ENCODE data around the gene ZNF296. TPM values are rescaled to one million over a fixed set of nuclear protein-coding genes. Genes with fewer than 3 reads are reported as not detected.

The ZNF296 gene
- 0.12 to 0.58 TPM (median 0.49 TPM) in 3 replicates for total RNA-seq
- long read RNA-seq, partial matches to known transcripts, result 0 of 1 reads
- long read RNA-seq, other reads (novel, unspliced or antisense), result 0 of 1 reads

DNA sequence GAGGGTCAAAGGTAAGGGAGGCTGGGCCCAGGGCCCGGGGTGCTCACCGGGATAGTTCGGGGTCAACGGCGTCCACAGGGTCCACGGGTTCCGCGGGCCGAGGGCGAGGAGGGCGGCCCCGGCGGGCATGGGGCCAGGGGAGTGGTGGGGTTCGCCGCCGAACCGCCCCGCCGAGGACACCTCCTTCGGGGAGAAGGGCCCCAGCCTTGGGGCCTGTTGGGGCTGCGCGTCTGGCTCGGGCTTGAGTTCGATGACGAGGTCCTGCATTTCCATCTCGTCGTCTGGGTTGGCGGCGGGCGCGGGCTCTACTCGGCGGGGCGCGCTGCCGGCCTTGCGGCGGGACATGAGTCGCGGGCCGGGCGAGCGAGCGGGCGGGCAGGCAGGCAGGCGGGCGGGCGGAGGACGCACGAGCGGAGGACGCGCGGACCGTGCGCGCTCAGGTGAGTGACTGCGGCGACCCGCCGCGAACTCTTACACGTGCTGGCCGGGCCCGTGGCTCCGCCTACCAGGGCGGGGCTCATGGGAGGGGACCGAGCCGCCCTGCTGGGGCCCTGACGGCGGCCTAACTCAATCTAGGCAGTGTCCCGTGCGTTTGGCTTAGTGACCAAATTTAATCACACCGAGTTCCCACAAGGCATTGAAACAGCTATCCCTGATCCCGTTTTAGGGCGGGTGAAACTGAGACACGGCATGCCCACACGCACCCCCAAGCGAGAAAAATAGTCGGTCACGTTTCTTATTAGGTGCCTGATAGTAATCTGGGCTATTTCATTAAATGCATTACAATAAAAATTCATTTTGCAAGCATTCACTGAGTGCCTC is at the start of gene ZNF296:
Gene ZNF296, minus strand, starts transcription at position 450 of the 822 bp plus-strand sequence. Its CDS starts 105 bp downstream, at position 345.
- TF ChIP-seq CTCF (IDR thresholded peaks at IDR 0.05), result no peak
- Mint-ChIP-seq H3K27me3 (ENCODE audit: low read depth) (no peaks in the 10 kb centered on the region), H3K4me3 (ENCODE audit: unreplicated experiment) (peak within 1 kb of the TSS; percentile 51), H3K4me1 (ENCODE audit: low read depth) (peaks cover 25% of the 10 kb centered on the region), H3K27ac (ENCODE audit: unreplicated experiment) (no peak within 1 kb of the TSS), H3K9me3 (ENCODE audit: low read depth) (no peaks in the 10 kb centered on the region), H3K36me3 (ENCODE audit: low read depth) (no peaks in the 10 kb centered on the region)
- DNase-seq (ENCODE audit: low spot score), result no peak

DNA sequence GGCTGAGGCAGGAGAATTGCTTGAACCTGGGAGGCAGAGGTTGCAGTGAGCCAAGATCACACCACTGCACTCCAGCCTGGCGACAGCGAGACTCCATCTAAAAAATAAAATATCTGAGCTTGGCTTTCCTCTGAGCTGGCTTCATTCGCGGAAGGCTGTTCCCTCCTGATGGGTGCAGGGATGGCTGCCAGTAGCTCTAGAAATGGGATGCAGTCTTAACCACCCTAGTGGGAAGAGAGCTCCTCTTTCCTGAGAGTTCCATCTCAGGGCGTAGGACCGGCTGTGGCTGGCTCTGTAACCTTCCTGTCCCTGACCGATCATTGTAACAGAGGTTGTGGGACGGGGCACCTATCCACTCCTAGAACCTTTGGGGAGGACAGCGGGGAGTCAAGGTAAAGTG is 49.1 kb upstream of the ZNF296 start:
- H3K4me3 Mint-ChIP-seq (ENCODE audit: unreplicated experiment), result no peak overlapping the region
- H3K27me3 Mint-ChIP-seq (ENCODE audit: low read depth), result no peaks in the 10 kb centered on the region
- DNase-seq (ENCODE audit: low spot score), result no peak
- H3K4me1 Mint-ChIP-seq (ENCODE audit: low read depth), result peaks cover 6% of the 10 kb centered on the region
- TF ChIP-seq CTCF (IDR thresholded peaks at IDR 0.05), result no peak
- H3K36me3 Mint-ChIP-seq (ENCODE audit: low read depth), result no peaks in the 10 kb centered on the region
- no peaks in the 10 kb centered on the region for H3K9me3 Mint-ChIP-seq (ENCODE audit: low read depth)
- no peak overlapping the region for H3K27ac Mint-ChIP-seq (ENCODE audit: unreplicated experiment)

DNA sequence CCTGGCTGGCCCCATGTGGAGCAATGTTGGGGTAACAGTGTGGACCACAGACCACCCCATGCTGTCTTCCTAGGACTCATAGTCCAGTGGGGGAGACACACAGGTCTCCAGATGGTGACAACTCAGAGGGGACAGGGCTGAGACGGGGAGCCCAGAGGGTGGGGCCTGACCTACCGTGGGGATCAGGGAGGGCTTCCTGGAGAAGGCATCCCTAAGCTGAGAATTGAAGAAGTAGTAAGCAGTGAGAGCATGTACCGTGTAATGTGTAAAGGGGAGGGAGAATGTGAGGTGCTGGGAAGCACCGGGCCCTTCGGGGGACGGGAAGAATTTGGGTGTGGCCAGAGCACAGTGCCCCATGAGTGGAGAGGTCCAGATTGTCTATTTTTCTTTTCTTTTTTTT is 47.7 kb upstream of the ZNF296 start:
- no peak for DNase-seq (ENCODE audit: low spot score)
- H3K27ac Mint-ChIP-seq (ENCODE audit: unreplicated experiment), result peak overlapping the region; percentile 17

DNA sequence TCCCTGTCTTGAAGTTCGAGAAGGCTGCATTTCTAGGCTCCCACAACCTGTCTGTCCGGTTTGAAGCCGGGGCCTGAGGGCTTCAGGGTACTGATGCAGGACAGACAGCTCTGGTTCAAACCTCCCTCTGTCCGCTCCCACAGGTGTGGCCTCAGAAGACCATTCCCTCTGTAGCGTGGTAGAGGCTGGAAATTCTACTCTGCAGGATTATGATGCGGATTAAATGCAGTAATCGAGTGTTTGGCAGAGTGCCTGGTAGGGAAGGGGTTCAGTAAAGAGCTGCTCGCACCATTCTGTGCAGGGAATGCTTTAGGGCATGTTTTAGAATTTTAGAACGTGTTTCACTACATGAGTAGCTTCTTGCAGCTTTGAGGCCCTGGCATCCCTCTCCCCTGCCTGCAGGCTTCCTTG is 47.2 kb upstream of the ZNF296 start:
- no peaks in the 10 kb centered on the region for H3K36me3 Mint-ChIP-seq (ENCODE audit: low read depth)
- H3K27me3 Mint-ChIP-seq (ENCODE audit: low read depth), result no peaks in the 10 kb centered on the region
- DNase-seq (ENCODE audit: low spot score), result no peak
- TF ChIP-seq CTCF (IDR thresholded peaks at IDR 0.05), result no peak
- peaks cover 7% of the 10 kb centered on the region for H3K4me1 Mint-ChIP-seq (ENCODE audit: low read depth)
- H3K4me3 Mint-ChIP-seq (ENCODE audit: unreplicated experiment), result no peak overlapping the region
- no peak overlapping the region for H3K27ac Mint-ChIP-seq (ENCODE audit: unreplicated experiment)
- no peaks in the 10 kb centered on the region for H3K9me3 Mint-ChIP-seq (ENCODE audit: low read depth)

More for the DNA sequence above, 47.7 kb upstream of the ZNF296 start:
- Mint-ChIP-seq H3K4me3 (ENCODE audit: unreplicated experiment) (no peak overlapping the region), H3K27me3 (ENCODE audit: low read depth) (no peaks in the 10 kb centered on the region), H3K36me3 (ENCODE audit: low read depth) (no peaks in the 10 kb centered on the region), H3K4me1 (ENCODE audit: low read depth) (peaks cover 3% of the 10 kb centered on the region), H3K9me3 (ENCODE audit: low read depth) (no peaks in the 10 kb centered on the region)
- TF ChIP-seq CTCF (IDR thresholded peaks at IDR 0.05), result no peak

GRCh38 chr19:45122832-45123231 is 46.6 kb upstream of the ZNF296 start:
- H3K4me1 Mint-ChIP-seq (ENCODE audit: low read depth), result peaks cover 7% of the 10 kb centered on the region
- DNase-seq (ENCODE audit: low spot score), result no peak
- no peaks in the 10 kb centered on the region for H3K9me3 Mint-ChIP-seq (ENCODE audit: low read depth)
- no peak overlapping the region for H3K27ac Mint-ChIP-seq (ENCODE audit: unreplicated experiment)
- H3K36me3 Mint-ChIP-seq (ENCODE audit: low read depth), result no peaks in the 10 kb centered on the region
- no peak overlapping the region for H3K4me3 Mint-ChIP-seq (ENCODE audit: unreplicated experiment)
- no peaks in the 10 kb centered on the region for H3K27me3 Mint-ChIP-seq (ENCODE audit: low read depth)
- no peak for TF ChIP-seq CTCF (IDR thresholded peaks at IDR 0.05)

Data from chondrocyte (in vitro differentiated cells).